ENCODE measurements around the gene WDR1. TPM values are rescaled to one million over a fixed set of nuclear protein-coding genes. Genes with fewer than 3 reads are reported as not detected.

The WDR1 gene, protein sequence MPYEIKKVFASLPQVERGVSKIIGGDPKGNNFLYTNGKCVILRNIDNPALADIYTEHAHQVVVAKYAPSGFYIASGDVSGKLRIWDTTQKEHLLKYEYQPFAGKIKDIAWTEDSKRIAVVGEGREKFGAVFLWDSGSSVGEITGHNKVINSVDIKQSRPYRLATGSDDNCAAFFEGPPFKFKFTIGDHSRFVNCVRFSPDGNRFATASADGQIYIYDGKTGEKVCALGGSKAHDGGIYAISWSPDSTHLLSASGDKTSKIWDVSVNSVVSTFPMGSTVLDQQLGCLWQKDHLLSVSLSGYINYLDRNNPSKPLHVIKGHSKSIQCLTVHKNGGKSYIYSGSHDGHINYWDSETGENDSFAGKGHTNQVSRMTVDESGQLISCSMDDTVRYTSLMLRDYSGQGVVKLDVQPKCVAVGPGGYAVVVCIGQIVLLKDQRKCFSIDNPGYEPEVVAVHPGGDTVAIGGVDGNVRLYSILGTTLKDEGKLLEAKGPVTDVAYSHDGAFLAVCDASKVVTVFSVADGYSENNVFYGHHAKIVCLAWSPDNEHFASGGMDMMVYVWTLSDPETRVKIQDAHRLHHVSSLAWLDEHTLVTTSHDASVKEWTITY
- 366 and 367 TPM in 2 replicates for total RNA-seq (2021)
- long read RNA-seq, transcript WDR1-203 (15 exons, 3,142 nt), result major isoform, 2,961 of 3,187 reads
- long read RNA-seq, transcript WDR1-202 (12 exons, 2,722 nt), result minor isoform, 82 of 3,187 reads
- long read RNA-seq, partial matches to known transcripts, result 95 of 3,187 reads
- long read RNA-seq, other reads (novel, unspliced or antisense), result 46 of 3,187 reads

DNA sequence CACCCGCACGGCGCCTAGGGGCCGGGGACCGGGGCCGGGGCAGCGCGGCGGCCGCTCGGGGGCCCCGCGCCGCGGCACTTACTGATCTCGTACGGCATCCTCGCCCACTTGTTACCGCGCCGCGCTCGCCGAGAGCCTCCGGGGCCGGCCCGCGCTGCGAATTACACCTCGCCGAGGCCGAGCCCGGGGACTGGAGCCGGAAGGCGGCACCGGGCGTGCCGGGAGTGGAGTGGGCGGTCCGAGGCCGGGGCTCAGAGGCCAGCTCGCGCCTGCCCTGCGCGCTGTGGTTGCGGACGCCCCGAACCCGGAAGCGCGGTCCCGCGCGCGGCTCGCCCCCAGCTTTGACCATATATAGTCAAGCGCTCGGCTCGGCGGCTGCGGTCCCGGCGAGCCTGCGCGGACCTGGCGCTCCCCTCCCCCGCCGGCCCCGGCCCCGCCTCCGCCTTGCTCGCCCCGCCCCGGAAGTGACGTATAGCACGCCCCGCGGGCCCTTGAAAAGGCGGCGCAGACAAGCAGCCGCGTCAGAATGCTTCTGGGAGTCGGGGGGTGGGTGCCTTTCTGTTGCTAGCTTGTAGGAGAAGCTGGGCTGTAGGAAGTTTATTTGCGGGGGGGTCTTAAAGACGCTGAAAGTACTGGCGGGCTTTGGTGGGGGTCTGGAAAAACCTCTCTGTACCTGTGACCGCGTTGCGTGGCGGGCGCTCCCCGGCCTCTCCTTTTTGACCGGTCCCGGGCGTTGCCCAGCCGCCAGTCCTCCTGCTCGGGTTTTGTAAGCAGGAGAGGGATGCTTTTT, at the start of gene WDR1:
Gene WDR1, minus strand, starts transcription at position 231 of the 790 bp plus-strand sequence. Its CDS starts 133 bp downstream, at position 98.
- no peak within 1 kb of the TSS for H2AFZ ChIP-seq (ENCODE audit: low read length)
- TF ChIP-seq, protein P1, sequence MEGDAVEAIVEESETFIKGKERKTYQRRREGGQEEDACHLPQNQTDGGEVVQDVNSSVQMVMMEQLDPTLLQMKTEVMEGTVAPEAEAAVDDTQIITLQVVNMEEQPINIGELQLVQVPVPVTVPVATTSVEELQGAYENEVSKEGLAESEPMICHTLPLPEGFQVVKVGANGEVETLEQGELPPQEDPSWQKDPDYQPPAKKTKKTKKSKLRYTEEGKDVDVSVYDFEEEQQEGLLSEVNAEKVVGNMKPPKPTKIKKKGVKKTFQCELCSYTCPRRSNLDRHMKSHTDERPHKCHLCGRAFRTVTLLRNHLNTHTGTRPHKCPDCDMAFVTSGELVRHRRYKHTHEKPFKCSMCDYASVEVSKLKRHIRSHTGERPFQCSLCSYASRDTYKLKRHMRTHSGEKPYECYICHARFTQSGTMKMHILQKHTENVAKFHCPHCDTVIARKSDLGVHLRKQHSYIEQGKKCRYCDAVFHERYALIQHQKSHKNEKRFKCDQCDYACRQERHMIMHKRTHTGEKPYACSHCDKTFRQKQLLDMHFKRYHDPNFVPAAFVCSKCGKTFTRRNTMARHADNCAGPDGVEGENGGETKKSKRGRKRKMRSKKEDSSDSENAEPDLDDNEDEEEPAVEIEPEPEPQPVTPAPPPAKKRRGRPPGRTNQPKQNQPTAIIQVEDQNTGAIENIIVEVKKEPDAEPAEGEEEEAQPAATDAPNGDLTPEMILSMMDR (conservative IDR thresholded peaks at IDR 0.05), result no peak

More for the DNA sequence above, at the start of gene WDR1:
- Histone ChIP-seq H3K79me1 (ENCODE audit: insufficient read depth, low read depth, low read length, poor library complexity, severe bottlenecking) (peaks cover 3% of the 10 kb centered on the region), H3K9ac (ENCODE audit: extremely low read depth, insufficient read length, low read length) (peak within 1 kb of the TSS; percentile 89), H3K56ac (ENCODE audit: insufficient read length, low read depth, low read length) (no peak within 1 kb of the TSS), H3K23ac (ENCODE audit: insufficient read length, low read depth, low read length) (no peak within 1 kb of the TSS), H4K20me1 (ENCODE audit: control insufficient read depth, insufficient read depth, insufficient read length) (no peaks in the 10 kb centered on the region), H2BK12ac (ENCODE audit: insufficient read length, low read depth, low read length) (no peak within 1 kb of the TSS), H3K4me1 (ENCODE audit: insufficient read depth, low read length) (peaks cover 11% of the 10 kb centered on the region), H3K18ac (ENCODE audit: insufficient read length, low read depth, low read length) (peak within 1 kb of the TSS; percentile 93), H3K14ac (ENCODE audit: insufficient read depth, low read length) (peak within 1 kb of the TSS; percentile 92), H2BK20ac (ENCODE audit: low read depth, low read length, poor library complexity, severe bottlenecking) (no peak within 1 kb of the TSS), H3K27me3 (ENCODE audit: insufficient read depth, low read length) (no peaks in the 10 kb centered on the region), H2BK120ac (ENCODE audit: low read depth, low read length, poor library complexity, severe bottlenecking) (peak within 1 kb of the TSS; percentile 40), H4K91ac (ENCODE audit: insufficient read length, low read depth, low read length) (no peak within 1 kb of the TSS), H4K5ac (ENCODE audit: insufficient read length, low read depth, low read length) (no peak within 1 kb of the TSS), H2BK5ac (ENCODE audit: insufficient read length, low read length) (no peak within 1 kb of the TSS), H2AK5ac (ENCODE audit: insufficient read length, low read length) (no peak within 1 kb of the TSS), H3K9me3 (ENCODE audit: control insufficient read depth, low read depth, low read length) (no peaks in the 10 kb centered on the region), H3K4ac (ENCODE audit: low read depth, low read length) (no peak within 1 kb of the TSS; the same call in 1 of the 2 replicates), H3K23me2 (ENCODE audit: insufficient read length, low read depth, low read length, poor library complexity, severe bottlenecking) (peaks cover 13% of the 10 kb centered on the region), H3K79me2 (ENCODE audit: insufficient read depth, low read length) (peaks cover 14% of the 10 kb centered on the region; the same call in 1 of the 2 replicates), H2BK15ac (ENCODE audit: low read depth, low read length) (no peak within 1 kb of the TSS), H4K8ac (replicated peaks; ENCODE audit: insufficient read length, low read depth, low read length) (no peak within 1 kb of the TSS), H3K27ac (ENCODE audit: insufficient read length, low read depth, low read length) (peak within 1 kb of the TSS; percentile 27), H3T11ph (ENCODE audit: low read length) (no peak within 1 kb of the TSS), H3K4me2 (ENCODE audit: insufficient read depth, insufficient read length, low read length) (peak within 1 kb of the TSS; percentile 70)
- Mint-ChIP-seq H3K27me3 (ENCODE audit: low read depth) (no peaks in the 10 kb centered on the region; the same call in 1 of the 2 replicates), H3K4me3 (peak within 1 kb of the TSS; percentile 94 to 96), H3K36me3 (ENCODE audit: insufficient read depth in 1 of 3, low read depth in 3 of 3) (peaks cover 32 to 43% (median 43%) of the 10 kb centered on the region in 3 experiments), H3K27ac (peak within 1 kb of the TSS; percentile 98 to 100 (median 98)), H3K9me3 (no peaks in the 10 kb centered on the region; a peak in 1 of 5 replicates), H3K4me1 (peaks cover 60 to 70% of the 10 kb centered on the region in 2 experiments)
- no CpG with 5 or more reads among the region's 97 CpGs for WGBS (ENCODE audit: extremely low coverage, insufficient read length, low lambda C conversion rate)
- peak; percentile 95 for DNase-seq

All from H9 (cell line).